Measurements from ENCODE around the gene PLEKHG3. TPM values are rescaled to one million over a fixed set of nuclear protein-coding genes. Genes with fewer than 3 reads are reported as not detected.

The PLEKHG3 gene
- total and polyA plus RNA-seq, 2 experiments from 2014 or later, result 23.0 to 83.1 TPM

GRCh38 chr14:64738281-64738804 is 34.1 kb downstream of the PLEKHG3 start (continued):
- TF ChIP-seq ZNF462 (CRISPR knock-in tag; IDR thresholded peaks at IDR 0.05) (no peak), JUNB (IDR thresholded peaks at IDR 0.05; ENCODE audit: unreplicated experiment) (no peak), ETS1 (IDR thresholded peaks at IDR 0.05) (no peak), POLR2AphosphoS5 (IDR thresholded peaks at IDR 0.05; ENCODE audit: low read depth) (no peak), EZH2phosphoT487 (IDR thresholded peaks at IDR 0.05; ENCODE audit: unreplicated experiment) (no peak), NANOG (IDR thresholded peaks at IDR 0.05; ENCODE audit: borderline replicate concordance) (no peak)

GRCh38 chr14:64741200-64741599 is 37.0 kb downstream of the PLEKHG3 start:
- Histone ChIP-seq H3K9me2 (ENCODE audit: insufficient read depth) (no peaks in the 10 kb centered on the region), H3K4me2 (no peak overlapping the region), H3F3A (replicated peaks; ENCODE audit: low read depth) (no peaks in the 10 kb centered on the region), H2AFZ (no peak overlapping the region), H3K79me2 (replicated peaks; ENCODE audit: insufficient read depth) (no peaks in the 10 kb centered on the region), H3K27ac (ENCODE audit: low read depth) (no peak overlapping the region), H3K36me3 (ENCODE audit: insufficient read depth) (peaks cover 19% of the 10 kb centered on the region), H3K27me3 (ENCODE audit: insufficient read depth) (no peaks in the 10 kb centered on the region), H3K4me1 (ENCODE audit: insufficient read depth) (peaks cover 5% of the 10 kb centered on the region), H4K20me1 (replicated peaks; ENCODE audit: insufficient read depth) (peaks cover 2% of the 10 kb centered on the region; the same call in 1 of the 2 replicates), H3K4me3 (no peak overlapping the region)
- peaks cover 15% of the 10 kb centered on the region for H3K4me1 Mint-ChIP-seq
- no peak overlapping the region for H3K4me3 Mint-ChIP-seq
- H3K9me3 Mint-ChIP-seq, result no peaks in the 10 kb centered on the region
- peaks cover 8% of the 10 kb centered on the region for H3K27me3 Mint-ChIP-seq (ENCODE audit: insufficient read depth, low read depth, poor library complexity)
- no peak overlapping the region for H3K27ac Mint-ChIP-seq
- H3K36me3 Mint-ChIP-seq (ENCODE audit: low read depth), result peaks cover 71% of the 10 kb centered on the region
- DNase-seq (ENCODE audit: low spot score) (no peak), ATAC-seq (no peak)
- TF ChIP-seq NANOG (IDR thresholded peaks at IDR 0.05; ENCODE audit: borderline replicate concordance) (no peak), STAT1 (IDR thresholded peaks at IDR 0.05; ENCODE audit: unreplicated experiment) (no peak), CTCF (conservative IDR thresholded peaks at IDR 0.05; ENCODE audit: low read depth in 2 of 2) (no peak), REST (IDR thresholded peaks at IDR 0.05; ENCODE audit: unreplicated experiment) (no peak), EZH2phosphoT487 (IDR thresholded peaks at IDR 0.05; ENCODE audit: unreplicated experiment) (no peak), JUNB (IDR thresholded peaks at IDR 0.05; ENCODE audit: unreplicated experiment) (no peak), ZNF331 (CRISPR knock-in tag; IDR thresholded peaks at IDR 0.05; ENCODE audit: low read depth) (no peak), EZH2 (IDR thresholded peaks at IDR 0.05; ENCODE audit: low read depth, unreplicated experiment) (no peak), POLR2AphosphoS5 (IDR thresholded peaks at IDR 0.05; ENCODE audit: low read depth) (no peak)
